ENCODE results near the gene IL5RA. TPM values are rescaled to one million over a fixed set of nuclear protein-coding genes. Genes with fewer than 3 reads are reported as not detected.

IL5RA gene
- total and polyA plus RNA-seq, 4 donors = 4.3 to 9.4 (median 6.9) TPM

GRCh38 chr3:3071136-3071535 lies 39.0 kb downstream of the IL5RA start:
- no peaks in the 10 kb centered on the region for H3K9me3 ChIP-seq (ENCODE audit: control insufficient read depth, insufficient read depth, low read length)
- no peaks in the 10 kb centered on the region for H3K36me3 ChIP-seq (ENCODE audit: control insufficient read depth, insufficient read depth, low read length)
- no peak overlapping the region for H3K4me3 ChIP-seq (ENCODE audit: low read depth, low read length)
- no peak overlapping the region for H3K27ac ChIP-seq (ENCODE audit: low read depth, low read length)
- no peaks in the 10 kb centered on the region for H3K27me3 ChIP-seq (ENCODE audit: control insufficient read depth, insufficient read depth, low read length)
- H3K4me1 ChIP-seq (ENCODE audit: control insufficient read depth, insufficient read depth, low read length) = peaks cover 3% of the 10 kb centered on the region
- peak in 1 of 6 donors; percentile 50 for DNase-seq (ENCODE audit: low read depth in 4 of 6, low spot score in 6 of 6)
- WGBS (ENCODE audit: insufficient coverage) = 60% methylated on average over 4 of the region's 5 CpGs

DNA sequence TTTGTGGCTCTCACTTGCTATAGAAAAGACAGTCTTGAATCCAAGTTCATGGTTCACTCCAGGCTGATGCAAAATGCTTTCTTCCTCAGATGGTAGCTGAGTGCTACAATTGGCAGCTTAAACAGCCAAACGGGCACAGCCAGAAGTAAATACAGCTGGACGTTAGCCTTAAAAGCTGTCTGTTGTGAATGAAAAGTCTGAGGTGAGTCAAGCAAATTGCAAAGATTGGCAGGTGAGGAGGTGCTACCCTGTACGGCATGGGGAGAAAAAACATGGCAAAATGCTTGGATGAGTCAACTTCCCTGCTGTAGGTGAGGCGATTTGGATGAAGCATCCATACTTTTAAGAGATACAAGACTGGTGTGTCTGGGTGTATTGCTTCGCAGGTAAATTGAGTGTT lies 40.5 kb downstream of the IL5RA start:
- Histone ChIP-seq H3K27ac (ENCODE audit: low read depth, low read length) (no peak overlapping the region), H3K27me3 (ENCODE audit: control insufficient read depth, insufficient read depth, low read length) (no peaks in the 10 kb centered on the region), H3K36me3 (ENCODE audit: control insufficient read depth, insufficient read depth, low read length) (no peaks in the 10 kb centered on the region), H3K4me1 (ENCODE audit: control insufficient read depth, insufficient read depth, low read length) (peaks cover 3% of the 10 kb centered on the region), H3K4me3 (ENCODE audit: low read depth, low read length) (no peak overlapping the region), H3K9me3 (ENCODE audit: control insufficient read depth, insufficient read depth, low read length) (no peaks in the 10 kb centered on the region)
- DNase-seq (ENCODE audit: low read depth in 4 of 6, low spot score in 6 of 6) = no peak
- WGBS (ENCODE audit: insufficient coverage) = 58% methylated on average over 2 of the region's 5 CpGs

DNA sequence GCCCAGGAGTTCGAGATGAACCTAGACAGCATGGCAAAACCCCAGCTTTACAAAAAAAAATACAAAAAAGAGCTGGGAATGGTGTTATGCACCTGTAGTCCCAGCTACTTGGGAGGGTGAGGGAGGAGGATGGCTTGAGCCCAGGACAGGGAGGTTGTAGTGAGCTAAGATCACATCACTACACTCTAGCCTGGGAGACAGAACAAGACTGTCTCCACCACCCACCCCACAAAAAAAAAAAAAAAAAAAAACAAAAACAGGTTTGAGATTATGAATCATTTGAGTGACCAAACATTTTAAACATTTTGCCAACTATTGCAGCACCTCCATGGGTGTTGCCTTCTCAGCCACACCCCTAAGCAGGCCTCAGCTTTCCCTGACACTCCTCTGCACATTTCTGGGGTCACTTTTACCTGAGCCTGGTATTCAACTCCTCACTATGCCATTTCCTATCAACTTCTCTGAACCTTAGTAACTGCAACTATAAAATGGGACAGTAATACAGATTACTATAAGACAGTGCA lies 41.8 kb downstream of the IL5RA start:
- Histone ChIP-seq H3K4me1 (ENCODE audit: control insufficient read depth, insufficient read depth, low read length) (peaks cover 3% of the 10 kb centered on the region), H3K27ac (ENCODE audit: low read depth, low read length) (no peak overlapping the region), H3K36me3 (ENCODE audit: control insufficient read depth, insufficient read depth, low read length) (no peaks in the 10 kb centered on the region), H3K27me3 (ENCODE audit: control insufficient read depth, insufficient read depth, low read length) (no peaks in the 10 kb centered on the region), H3K9me3 (ENCODE audit: control insufficient read depth, insufficient read depth, low read length) (no peaks in the 10 kb centered on the region), H3K4me3 (ENCODE audit: low read depth, low read length) (no peak overlapping the region)
- no peak for DNase-seq (ENCODE audit: low read depth in 4 of 6, low spot score in 6 of 6)
- no CpG with 5 or more reads among the region's 1 CpG for WGBS (ENCODE audit: insufficient coverage)

- no peaks in the 10 kb centered on the region for H3K9me3 ChIP-seq (ENCODE audit: control insufficient read depth, insufficient read depth, low read length)
- peaks cover under 1% of the 10 kb centered on the region for H3K4me1 ChIP-seq (ENCODE audit: control insufficient read depth, insufficient read depth, low read length)
- H3K36me3 ChIP-seq (ENCODE audit: control insufficient read depth, insufficient read depth, low read length) = no peaks in the 10 kb centered on the region
- 100% methylated on average over 1 of the region's 4 CpGs for WGBS (ENCODE audit: insufficient coverage)
- no peaks in the 10 kb centered on the region for H3K27me3 ChIP-seq (ENCODE audit: control insufficient read depth, insufficient read depth, low read length)
- peak in 1 of 6 donors; percentile 24 for DNase-seq (ENCODE audit: low read depth in 4 of 6, low spot score in 6 of 6)
- H3K27ac ChIP-seq (ENCODE audit: low read depth, low read length) = no peak overlapping the region
- no peak overlapping the region for H3K4me3 ChIP-seq (ENCODE audit: low read depth, low read length)
These were observed 43.3 kb downstream of the IL5RA start for GRCh38 chr3:3066910-3067309.

DNA sequence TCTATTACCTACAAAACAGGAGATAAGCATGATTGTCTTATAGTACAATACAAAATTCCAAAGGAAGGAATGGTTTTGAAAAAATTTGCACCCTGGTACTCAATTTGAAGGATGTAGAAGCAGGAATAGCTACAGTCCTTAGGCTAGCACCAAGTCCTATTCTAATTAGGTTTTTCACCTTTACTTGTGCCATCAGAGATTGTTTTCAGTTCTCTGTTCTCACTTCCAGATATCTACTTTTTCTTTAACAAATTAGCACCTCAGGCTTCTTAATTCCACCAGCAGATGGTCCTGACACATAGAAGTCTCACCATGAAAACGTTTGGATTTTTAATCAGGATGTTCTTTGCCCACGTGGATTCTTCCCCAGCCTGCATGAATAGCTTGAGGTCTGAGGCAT lies 43.8 kb downstream of the IL5RA start:
- DNase-seq (ENCODE audit: low read depth in 4 of 6, low spot score in 6 of 6) = no peak
- Histone ChIP-seq H3K27me3 (ENCODE audit: control insufficient read depth, insufficient read depth, low read length) (no peaks in the 10 kb centered on the region), H3K36me3 (ENCODE audit: control insufficient read depth, insufficient read depth, low read length) (no peaks in the 10 kb centered on the region), H3K4me1 (ENCODE audit: control insufficient read depth, insufficient read depth, low read length) (no peaks in the 10 kb centered on the region), H3K9me3 (ENCODE audit: control insufficient read depth, insufficient read depth, low read length) (peaks cover 1% of the 10 kb centered on the region), H3K4me3 (ENCODE audit: low read depth, low read length) (no peak overlapping the region), H3K27ac (ENCODE audit: low read depth, low read length) (no peak overlapping the region)
- WGBS (ENCODE audit: insufficient coverage) = 45% methylated on average over 2 of the region's 2 CpGs

GRCh38 chr3:3065876-3066275 lies 44.3 kb downstream of the IL5RA start:
- H3K27me3 ChIP-seq (ENCODE audit: control insufficient read depth, insufficient read depth, low read length) = no peaks in the 10 kb centered on the region
- no peak overlapping the region for H3K4me3 ChIP-seq (ENCODE audit: low read depth, low read length)
- H3K27ac ChIP-seq (ENCODE audit: low read depth, low read length) = no peak overlapping the region
- no peak for DNase-seq (ENCODE audit: low read depth in 4 of 6, low spot score in 6 of 6)
- no peaks in the 10 kb centered on the region for H3K4me1 ChIP-seq (ENCODE audit: control insufficient read depth, insufficient read depth, low read length)
- WGBS (ENCODE audit: insufficient coverage) = 67% methylated on average over 2 of the region's 2 CpGs
- H3K9me3 ChIP-seq (ENCODE audit: control insufficient read depth, insufficient read depth, low read length) = peaks cover 1% of the 10 kb centered on the region
- no peaks in the 10 kb centered on the region for H3K36me3 ChIP-seq (ENCODE audit: control insufficient read depth, insufficient read depth, low read length)

- no peaks in the 10 kb centered on the region for H3K4me1 ChIP-seq (ENCODE audit: control insufficient read depth, insufficient read depth, low read length)
- H3K4me3 ChIP-seq (ENCODE audit: low read depth, low read length) = no peak overlapping the region
- no peak overlapping the region for H3K27ac ChIP-seq (ENCODE audit: low read depth, low read length)
- H3K27me3 ChIP-seq (ENCODE audit: control insufficient read depth, insufficient read depth, low read length) = no peaks in the 10 kb centered on the region
- H3K9me3 ChIP-seq (ENCODE audit: control insufficient read depth, insufficient read depth, low read length) = peaks cover 1% of the 10 kb centered on the region
- WGBS (ENCODE audit: insufficient coverage) = 21% methylated on average over 2 of the region's 4 CpGs
- no peaks in the 10 kb centered on the region for H3K36me3 ChIP-seq (ENCODE audit: control insufficient read depth, insufficient read depth, low read length)
- no peak for DNase-seq (ENCODE audit: low read depth in 4 of 6, low spot score in 6 of 6)
These were observed 45.9 kb downstream of the IL5RA start for GRCh38 chr3:3064297-3064696.

- Histone ChIP-seq H3K27ac (ENCODE audit: low read depth, low read length) (no peak overlapping the region), H3K4me1 (ENCODE audit: control insufficient read depth, insufficient read depth, low read length) (no peaks in the 10 kb centered on the region), H3K27me3 (ENCODE audit: control insufficient read depth, insufficient read depth, low read length) (no peaks in the 10 kb centered on the region), H3K36me3 (ENCODE audit: control insufficient read depth, insufficient read depth, low read length) (peaks cover 3% of the 10 kb centered on the region), H3K4me3 (ENCODE audit: low read depth, low read length) (no peak overlapping the region), H3K9me3 (ENCODE audit: control insufficient read depth, insufficient read depth, low read length) (peaks cover 1% of the 10 kb centered on the region)
- WGBS (ENCODE audit: insufficient coverage) = no CpG with 5 or more reads among the region's 1 CpG
- no peak for DNase-seq (ENCODE audit: low read depth in 4 of 6, low spot score in 6 of 6)
These were observed 50.5 kb downstream of the IL5RA start for GRCh38 chr3:3059645-3060044.

DNA sequence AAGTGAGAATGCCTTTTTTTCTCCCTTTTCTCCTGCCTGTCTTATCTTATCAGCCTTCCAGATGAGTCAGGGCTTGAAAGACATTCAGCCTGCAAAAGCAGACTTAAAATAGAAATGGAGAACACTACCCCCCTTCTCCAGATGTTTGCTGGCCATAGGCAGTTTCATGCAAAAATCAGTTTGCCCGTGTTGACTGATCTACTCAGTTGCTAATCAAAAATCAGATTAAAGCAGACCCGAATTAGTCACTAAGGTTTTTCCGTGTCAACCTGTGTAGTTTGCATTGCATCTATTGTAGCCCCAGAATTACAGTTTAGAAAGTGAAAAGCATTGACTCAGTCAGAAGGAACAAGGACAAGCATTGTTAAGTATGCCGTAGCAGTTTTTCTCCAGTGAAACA lies 56.2 kb downstream of the IL5RA start:
- H3K27ac ChIP-seq (ENCODE audit: low read depth, low read length) = no peak overlapping the region
- DNase-seq (ENCODE audit: low read depth in 4 of 6, low spot score in 6 of 6) = no peak
- no peaks in the 10 kb centered on the region for H3K4me1 ChIP-seq (ENCODE audit: control insufficient read depth, insufficient read depth, low read length)
- H3K27me3 ChIP-seq (ENCODE audit: control insufficient read depth, insufficient read depth, low read length) = no peaks in the 10 kb centered on the region
- H3K36me3 ChIP-seq (ENCODE audit: control insufficient read depth, insufficient read depth, low read length) = peaks cover 3% of the 10 kb centered on the region
- no peaks in the 10 kb centered on the region for H3K9me3 ChIP-seq (ENCODE audit: control insufficient read depth, insufficient read depth, low read length)
- WGBS (ENCODE audit: insufficient coverage) = 73% methylated on average over 3 of the region's 4 CpGs
- H3K4me3 ChIP-seq (ENCODE audit: low read depth, low read length) = no peak overlapping the region

DNA sequence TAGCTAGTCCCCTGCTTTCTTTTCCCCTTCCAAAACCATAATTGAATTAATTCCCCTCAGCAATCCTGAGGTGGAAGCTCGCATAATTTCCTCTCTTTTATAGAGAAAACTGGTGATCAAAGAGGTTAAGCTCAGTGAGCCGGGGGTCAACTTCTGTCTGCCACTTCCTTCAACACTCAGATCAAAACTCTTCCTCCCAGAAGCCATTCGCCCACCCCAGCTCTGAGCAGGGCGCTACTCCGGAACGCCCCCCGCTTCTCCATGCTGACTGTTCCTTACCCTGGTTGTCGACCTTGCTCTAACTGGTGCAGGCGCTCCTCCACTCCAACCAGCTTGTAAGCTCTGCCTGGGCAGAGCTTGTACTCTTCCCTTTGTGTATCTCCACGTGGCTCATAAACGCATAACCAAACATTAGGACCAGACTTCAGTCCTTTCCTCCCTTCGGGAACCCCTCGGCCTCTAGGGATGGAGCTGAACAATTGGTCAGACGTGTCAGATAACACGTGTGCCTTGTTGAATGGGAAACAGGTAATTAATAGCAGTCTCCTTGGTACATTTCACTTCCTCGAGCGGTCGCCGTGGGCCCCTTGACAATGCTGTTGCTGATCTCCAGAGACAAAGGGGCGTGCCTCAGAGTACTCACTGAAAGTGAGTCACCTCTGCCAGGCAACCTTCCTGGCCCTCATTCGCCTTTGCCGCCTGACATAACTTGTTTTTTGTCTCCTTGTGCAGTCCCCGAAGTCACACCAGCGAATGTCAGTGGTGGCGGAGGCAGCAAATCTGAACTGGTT lies 71.8 kb downstream of the IL5RA start:
- no peak for DNase-seq (ENCODE audit: low read depth in 4 of 6, low spot score in 6 of 6)
- WGBS (ENCODE audit: insufficient coverage) = 67% methylated on average over 20 of the region's 25 CpGs
- H3K27ac ChIP-seq (ENCODE audit: low read depth, low read length) = no peak overlapping the region

More for the DNA sequence above, 71.8 kb downstream of the IL5RA start:
- Histone ChIP-seq H3K36me3 (ENCODE audit: control insufficient read depth, insufficient read depth, low read length) (peaks cover 3% of the 10 kb centered on the region), H3K27me3 (ENCODE audit: control insufficient read depth, insufficient read depth, low read length) (no peaks in the 10 kb centered on the region), H3K9me3 (ENCODE audit: control insufficient read depth, insufficient read depth, low read length) (no peaks in the 10 kb centered on the region), H3K4me1 (ENCODE audit: control insufficient read depth, insufficient read depth, low read length) (no peaks in the 10 kb centered on the region), H3K4me3 (ENCODE audit: low read depth, low read length) (no peak overlapping the region)

Measured in spinal cord (tissue), 10 donors.